B cell (primary cell): ENCODE results near the gene PDE6B. TPM values are rescaled to one million over a fixed set of nuclear protein-coding genes. Genes with fewer than 3 reads are reported as not detected.

Experiments
- ATAC-seq: fragments of 200-7000 bp; cut with Tn5 transposase; one replicate; pipeline ENCODE4 v1.10.0; 2021; ENCODE audit warnings: low read depth, mild to moderate bottlenecking, moderate number of reproducible peaks, moderate library complexity
- CTCF ChIA-PET: fragments of 350-600 bp; sonication (Branson Sonifier 250); formaldehyde crosslinking; loops from one replicate; lab custom pipeline; 2021; ENCODE audit warnings: antibody characterized with exemption, inconsistent platforms; lab: Charles Lee
- POLR2A ChIA-PET: fragments of 350-600 bp; sonication (Branson Sonifier 250); formaldehyde crosslinking; loops from one replicate; lab custom pipeline; 2021; ENCODE audit warnings: antibody characterized with exemption; lab: Charles Lee
- DNase-seq: peaks from one replicate; pipeline ENCODE4 v3.0.0; 2013
- H2AFZ ChIP-seq: 2 replicates; pipeline ENCODE4 v1.6.1; 2012; ENCODE audit warnings: mild to moderate bottlenecking, low read depth, low read length; ENCODE audit not compliant: insufficient read depth, poor library complexity, severe bottlenecking
- H3K27ac ChIP-seq, 2 donors: 1 replicate in 1 of 2; 2 replicates in 1 of 2; pipeline ENCODE4 v1.5.1; 2012 to 2013; ENCODE audit warnings: low read length in 2 of 2, mild to moderate bottlenecking in 2 of 2, moderate library complexity in 1 of 2
- H3K27me3 ChIP-seq, 4 experiments: fragments of 200-600 bp in 1 of 4; sonication (generic) in 1 of 4; replicated peaks in 1 of 4; 1 replicate in 2 of 4; 2 replicates in 2 of 4; pipeline versions ENCODE4 v1.6.1 to v1.7.0; 2013 to 2016; ENCODE audit warnings: low read length in 3 of 4, mild to moderate bottlenecking in 2 of 4, mixed read lengths in 1 of 4, moderate library complexity in 1 of 4; ENCODE audit not compliant: insufficient read depth in 4 of 4, control insufficient read depth in 3 of 4; ENCODE audit errors: control extremely low read depth in 1 of 4
- H3K36me3 ChIP-seq, 2 experiments: replicated peaks in 1 of 2; 1 replicate in 1 of 2; 2 replicates in 1 of 2; pipeline versions ENCODE4 v1.6.1 to v1.7.1; 2013; ENCODE audit warnings: low read length in 1 of 2; ENCODE audit not compliant: insufficient read depth in 2 of 2, control insufficient read depth in 1 of 2; ENCODE audit errors: control extremely low read depth in 1 of 2, extremely low read depth in 1 of 2
- H3K4me1 ChIP-seq, 2 donors: fragments of 200-600 bp in 1 of 2; sonication (generic) in 1 of 2; 1 replicate in 1 of 2; 2 replicates in 1 of 2; pipeline versions ENCODE4 v1.5.1 to v1.6.1; 2013 to 2017; ENCODE audit warnings: low read length in 2 of 2; ENCODE audit not compliant: control insufficient read depth in 2 of 2, insufficient read depth in 2 of 2
- H3K4me2 ChIP-seq: replicated peaks from 2 replicates; pipeline ENCODE3; 2012; ENCODE audit warnings: mild to moderate bottlenecking, low read depth, low read length; ENCODE audit not compliant: poor library complexity, severe bottlenecking
- H3K4me3 ChIP-seq, 5 experiments: fragments of 200-600 bp in 1 of 5; sonication (generic) in 1 of 5; 1 replicate in 3 of 5; 2 replicates in 2 of 5; pipeline versions ENCODE4 v1.5.1 to v1.7.0; 2011 to 2016; ENCODE audit warnings: low read length in 4 of 5, mild to moderate bottlenecking in 4 of 5, low read depth in 2 of 5, control low read depth in 1 of 5, moderate library complexity in 1 of 5; ENCODE audit not compliant: insufficient read depth in 1 of 5; ENCODE audit errors: control extremely low read depth in 1 of 5, extremely low read depth in 1 of 5
- H3K79me2 ChIP-seq: fragments of 200-600 bp; sonication (generic); one replicate; pipeline ENCODE4 v1.6.0; 2016; ENCODE audit warnings: low read length; ENCODE audit not compliant: control insufficient read depth, insufficient read depth
- H3K9ac ChIP-seq: fragments of 200-600 bp; sonication (generic); 2 replicates; pipeline ENCODE4 v1.6.1; 2017; ENCODE audit warnings: mild to moderate bottlenecking, low read length, moderate library complexity
- H3K9me3 ChIP-seq, 3 donors: one replicate each; pipeline versions ENCODE4 v1.6.1 to v1.7.1; 2013; ENCODE audit warnings: low read length in 2 of 3; ENCODE audit not compliant: control insufficient read depth in 2 of 3, insufficient read depth in 1 of 3; ENCODE audit errors: control extremely low read depth in 1 of 3
- H4K20me1 ChIP-seq: 2 replicates; pipeline ENCODE4 v1.6.0; 2012; ENCODE audit warnings: mild to moderate bottlenecking, low read length; ENCODE audit not compliant: insufficient read depth, control insufficient read depth, poor library complexity, severe bottlenecking
- H3K27ac Mint-ChIP-seq: one replicate; pipeline ENCODE4 v1.8.0; 2021; ENCODE audit warnings: mixed read lengths
- H3K27me3 Mint-ChIP-seq: one replicate; pipeline ENCODE4 v1.8.0; 2021; ENCODE audit warnings: mixed read lengths
- H3K4me1 Mint-ChIP-seq: one replicate; pipeline ENCODE4 v1.8.0; 2021; ENCODE audit warnings: mixed read lengths
- H3K4me3 Mint-ChIP-seq: one replicate; pipeline ENCODE4 v1.8.0; 2021; ENCODE audit warnings: mixed read lengths
- H3K9me3 Mint-ChIP-seq: one replicate; pipeline ENCODE4 v1.8.0; 2022; ENCODE audit warnings: mixed read lengths; ENCODE audit not compliant: insufficient read depth
- CTCF ChIP-seq: fragments of 200-600 bp; IDR thresholded peaks from one replicate; pipeline ENCODE4 v1.8.0; 2022; ENCODE audit warnings: antibody characterized with exemption, mild to moderate bottlenecking
- EZH2 ChIP-seq: IDR thresholded peaks from 2 replicates; pipeline ENCODE4 v1.6.1; 2012; ENCODE audit warnings: borderline replicate concordance, low read depth, mild to moderate bottlenecking, moderate library complexity, low read length; ENCODE audit not compliant: insufficient read depth, poor library complexity, severe bottlenecking
- WGBS: methylation state at CpG from one replicate; pipeline ENCODE4 v1.1.5; 2013; ENCODE audit warnings: missing lambda C conversion rate; ENCODE audit not compliant: insufficient coverage; 5-methylcytosine and 5-hydroxymethylcytosine counted together
- intact Hi-C: fragments of 100-400 bp; cut with micrococcal nuclease; formaldehyde crosslinking; loops from one replicate; pipeline ENCODE4 v1.10.0; 2022
- polyA plus RNA-seq: library from polyadenylated mRNA; depleted of rRNA; stranded (reverse); fragments of >200 nt; gene quantifications from 2 replicates; pipeline ENCODE4 v1.2.3, GENCODE V29; 2012
- total RNA-seq, 2 donors: library from RNA; stranded (reverse); fragments of 120-200 nt in 1 of 2; gene quantifications; 1 replicate in 1 of 2; 2 replicates in 1 of 2; pipeline versions ENCODE4 v1.2.3 to v1.2.4, GENCODE V29; 2013 to 2022

PDE6B gene
- total and polyA plus RNA-seq, 2 donors (not counting 1 experiment from before 2014, with no cell fraction given) = 20.0 to 25.2 TPM

GRCh38 chr4:685679-686412, 60.5 kb downstream of the PDE6B start:
- Histone ChIP-seq H3K36me3 (no peaks in the 10 kb centered on the region), H3K9ac (no peak overlapping the region), H3K79me2 (no peaks in the 10 kb centered on the region), H3K27ac (no peak overlapping the region), H3K27me3 (peaks cover 0 to 17% (median 1%) of the 10 kb centered on the region in 4 experiments), H3K4me3 (no peak overlapping the region), H4K20me1 (no peaks in the 10 kb centered on the region), H3K4me2 (no peak overlapping the region), H3K9me3 (peaks cover 0 to 10% (median 0%) of the 10 kb centered on the region in 3 donors), H2AFZ (no peak overlapping the region), H3K4me1 (peaks cover 15 to 24% of the 10 kb centered on the region in 2 donors)
- ChIA-PET POLR2A (no interaction called here), CTCF (interaction anchor here (1.9 kb wide), 1 partner anchor 55 kb away, joined by 5 read pairs; no protein-coding TSS in a partner anchor)
- ATAC-seq (no peak), DNase-seq (peak; percentile 11)
- no peaks in the 10 kb centered on the region for H3K9me3 Mint-ChIP-seq
- H3K4me3 Mint-ChIP-seq = no peak overlapping the region
- TF ChIP-seq EZH2 (no peak), CTCF (no peak)
- H3K27ac Mint-ChIP-seq = peak overlapping the region; percentile 60
- H3K27me3 Mint-ChIP-seq = peaks cover 13% of the 10 kb centered on the region
- 95% methylated on average over 37 of the region's 37 CpGs for whole genome bisulfite sequencing
- H3K4me1 Mint-ChIP-seq = peaks cover 12% of the 10 kb centered on the region
- intact Hi-C loops = no loop called here

GRCh38 chr4:686413-687040, 61.2 kb downstream of the PDE6B start:
- ChIA-PET CTCF (no interaction called here), POLR2A (interaction anchor here (1.4 kb wide), 1 partner anchor 12 kb away, joined by 6 read pairs; no protein-coding TSS in a partner anchor)
- TF ChIP-seq EZH2 = no peak
- no peak for TF ChIP-seq CTCF
- Histone ChIP-seq H3K36me3 (no peaks in the 10 kb centered on the region), H3K4me3 (no peak overlapping the region), H2AFZ (no peak overlapping the region), H4K20me1 (no peaks in the 10 kb centered on the region), H3K27ac (no peak overlapping the region), H3K27me3 (peaks cover 0 to 17% (median 1%) of the 10 kb centered on the region in 4 experiments), H3K79me2 (no peaks in the 10 kb centered on the region), H3K9me3 (peaks cover 0 to 10% (median 0%) of the 10 kb centered on the region in 3 donors), H3K4me2 (no peak overlapping the region), H3K4me1 (peaks cover 12 to 20% of the 10 kb centered on the region in 2 donors), H3K9ac (no peak overlapping the region)
- Mint-ChIP-seq H3K4me3 (no peak overlapping the region), H3K9me3 (no peaks in the 10 kb centered on the region), H3K27me3 (peaks cover 13% of the 10 kb centered on the region), H3K27ac (no peak overlapping the region), H3K4me1 (peaks cover 12% of the 10 kb centered on the region)
- intact Hi-C loops = no loop called here
- ATAC-seq (no peak), DNase-seq (no peak)
- 91% methylated on average over 31 of the region's 31 CpGs for WGBS
